Hematopoietic multipotent progenitor cell treated with erythropoietin and hydrocortisone succinate and interleukin-3 and kit ligand, for 15 days (in vitro differentiated cells): ENCODE data around the gene MCTP1.

ENCODE experiments used
- DNase-seq: peaks from one replicate; pipeline ENCODE4 v3.0.0-alpha.2; 2015; ENCODE audit warnings: low spot score

MCTP1 gene

GRCh38 chr5:94811331-94811730 is 473.6 kb downstream of the MCTP1 start:
- no peak for DNase-seq

DNA sequence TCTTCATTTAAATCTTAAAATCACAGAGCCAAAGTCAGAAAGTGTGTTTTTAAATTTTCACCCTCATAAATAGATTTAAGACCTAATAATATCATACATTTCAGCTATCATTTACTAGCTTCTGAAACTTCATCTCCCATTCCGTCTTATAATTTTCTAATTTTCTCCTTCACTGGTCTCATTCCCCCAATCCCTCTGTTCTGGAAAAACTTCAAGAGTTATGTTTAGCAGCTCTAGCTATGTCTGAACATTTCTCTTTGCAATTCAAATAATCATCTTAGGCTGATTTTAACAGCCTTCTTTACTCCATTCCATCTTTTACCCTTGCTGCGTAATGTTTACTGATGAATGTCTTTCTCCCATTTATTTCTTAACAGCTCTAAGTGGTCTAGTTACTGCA is 474.0 kb downstream of the MCTP1 start:
- no peak for DNase-seq

- DNase-seq: no peak
Observed at GRCh38 chr5:94810281-94810680, 474.6 kb downstream of the MCTP1 start.

DNA sequence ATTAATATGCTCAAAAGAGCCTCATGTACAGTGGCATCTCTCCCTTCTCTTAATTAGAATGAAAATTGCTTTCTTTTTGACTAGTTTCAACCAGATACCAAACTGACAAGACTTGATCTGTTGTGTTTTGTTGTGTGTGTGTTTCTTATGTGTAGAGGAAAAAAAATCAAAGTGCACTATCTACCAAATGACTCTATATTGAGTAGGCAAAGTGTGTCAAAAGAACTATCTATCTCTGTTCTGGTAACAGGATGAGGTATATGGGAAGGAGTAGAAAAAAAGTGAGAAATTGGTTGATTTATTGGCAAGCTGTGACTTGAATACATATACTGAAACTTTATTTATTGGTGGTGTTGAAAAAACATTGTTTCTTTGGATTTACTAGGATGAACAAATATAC is 476.4 kb downstream of the MCTP1 start:
- DNase-seq: no peak

DNA sequence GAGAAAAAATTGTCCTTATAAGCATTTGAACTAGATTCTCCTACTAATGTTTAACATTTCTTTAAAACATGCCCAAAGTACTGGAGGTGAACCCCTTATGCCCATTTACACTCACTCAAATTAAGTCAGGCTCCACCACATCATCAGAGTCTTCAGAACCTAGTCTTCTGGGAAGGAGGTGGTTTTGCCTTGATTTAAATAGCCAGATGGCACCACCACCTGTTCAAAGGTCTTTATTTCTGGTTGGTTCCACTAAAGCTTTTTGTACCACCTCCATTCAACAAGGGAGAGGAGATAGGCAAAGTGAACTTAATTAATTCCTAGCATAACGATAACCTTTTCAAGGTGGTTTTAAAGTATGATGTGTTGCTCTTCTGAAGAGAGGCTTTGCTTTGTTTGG is 476.9 kb downstream of the MCTP1 start:
- DNase-seq: no peak

DNA sequence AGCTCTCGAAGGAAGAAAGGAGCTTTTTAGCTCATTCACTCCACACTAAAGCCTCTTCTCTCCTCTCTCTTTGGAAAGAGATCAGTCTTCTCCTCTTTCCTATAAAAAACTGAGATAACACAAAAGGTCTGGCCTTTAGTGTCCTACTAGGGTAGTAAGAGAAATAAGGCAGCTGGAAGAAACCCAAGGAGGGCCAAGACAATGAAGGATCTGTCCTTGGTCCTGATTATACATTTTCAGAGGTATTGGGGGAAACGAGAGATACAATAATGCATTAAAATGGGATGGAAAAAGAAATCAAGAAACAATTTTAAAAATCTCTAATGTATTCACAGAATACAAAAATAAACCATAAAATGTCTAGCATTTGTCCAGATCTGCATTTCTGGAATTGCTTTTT is 482.4 kb downstream of the MCTP1 start:
- DNase-seq: no peak

- no peak for DNase-seq
Observed at GRCh38 chr5:94796586-94796985, 488.3 kb downstream of the MCTP1 start.

GRCh38 chr5:94793816-94794198 is 491.1 kb downstream of the MCTP1 start:
- no peak for DNase-seq

- DNase-seq: no peak
Observed at GRCh38 chr5:94793113-94793815, 491.6 kb downstream of the MCTP1 start.

DNA sequence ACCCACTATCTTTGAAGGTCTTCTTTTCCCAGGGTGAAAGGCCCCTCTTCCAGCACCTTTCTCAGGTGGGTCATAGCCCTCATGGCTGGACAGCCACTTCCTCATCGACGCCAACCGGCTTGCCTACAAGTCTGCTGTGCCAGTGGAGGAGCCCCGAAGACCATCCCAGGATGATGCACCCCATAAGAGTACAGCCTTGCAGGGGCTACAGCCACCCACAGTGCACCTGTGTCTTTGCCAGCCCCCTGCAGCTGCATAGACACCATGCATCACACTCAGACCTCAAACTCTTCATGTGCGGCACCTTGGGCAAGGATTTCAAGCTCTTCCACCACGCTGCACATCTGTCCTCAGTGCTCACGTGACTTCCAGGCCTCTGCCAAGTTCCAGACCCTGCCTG is 493.1 kb downstream of the MCTP1 start:
- no peak for DNase-seq

DNA sequence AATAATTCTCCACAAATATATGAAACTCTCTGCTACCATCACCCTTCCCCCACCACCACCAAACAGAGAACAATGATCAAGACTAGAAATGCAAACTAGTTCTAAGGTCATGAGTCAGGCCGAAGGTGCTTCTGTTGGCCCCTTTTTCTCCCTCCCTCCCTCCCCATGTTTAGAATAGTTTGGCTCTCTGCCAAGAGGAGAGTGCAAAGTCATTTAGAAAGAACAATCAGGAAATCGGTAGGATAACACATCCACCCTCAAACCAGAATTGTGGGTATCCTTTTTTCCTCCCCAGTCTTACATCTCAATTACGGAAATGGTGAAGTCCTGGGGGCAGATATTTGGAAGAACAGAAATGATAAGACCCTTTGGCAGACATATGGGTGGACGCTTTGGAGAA is 496.4 kb downstream of the MCTP1 start:
- no peak for DNase-seq

DNA sequence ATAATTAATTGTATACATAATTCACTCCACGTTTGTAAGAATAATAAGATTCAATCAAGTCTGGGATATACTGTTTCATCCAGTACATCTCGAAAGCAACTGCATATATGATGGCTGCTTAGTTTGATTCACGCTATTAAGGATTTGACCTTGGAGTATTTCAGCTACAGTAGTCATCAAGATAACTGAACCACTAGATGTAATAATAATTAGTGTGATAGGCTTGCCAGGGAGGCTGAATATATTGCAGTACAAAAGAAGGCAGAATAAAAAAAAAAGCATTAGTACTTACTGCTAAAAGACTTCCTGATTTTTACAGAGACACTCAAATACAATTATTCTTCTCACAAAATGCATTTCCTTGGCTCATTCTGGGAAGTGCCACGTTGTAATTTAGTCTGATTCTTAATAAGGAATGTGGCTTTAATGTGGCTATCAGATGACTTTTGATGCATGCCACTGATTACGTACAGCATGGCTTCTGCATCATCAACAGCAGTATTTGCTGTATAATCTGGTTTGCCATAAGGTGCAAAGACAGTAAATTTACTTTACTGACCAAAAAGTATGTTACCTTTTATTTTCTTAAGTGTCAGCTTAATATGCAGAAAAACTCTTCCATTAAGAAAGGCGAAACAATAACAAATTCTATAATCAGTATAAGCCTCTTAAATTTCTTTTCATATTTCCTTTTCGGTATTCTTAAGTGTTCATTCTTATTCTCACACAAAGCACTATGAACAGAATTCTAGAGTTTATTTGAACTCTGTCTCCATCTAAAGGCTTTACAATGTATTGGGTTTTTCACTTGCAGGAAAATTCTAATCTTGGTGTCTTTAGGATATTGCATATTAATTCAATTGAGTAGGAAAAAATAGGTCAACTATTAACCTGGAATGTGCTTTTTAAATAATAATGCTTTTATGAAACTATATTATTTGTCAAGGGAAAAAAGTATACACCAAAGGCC is 500.1 kb downstream of the MCTP1 start:
- DNase-seq: no peak

- no peak for DNase-seq
Observed at GRCh38 chr5:94782383-94782782, 502.5 kb downstream of the MCTP1 start.

- DNase-seq: no peak
Observed at GRCh38 chr5:94779684-94780083, 505.2 kb downstream of the MCTP1 start.

DNA sequence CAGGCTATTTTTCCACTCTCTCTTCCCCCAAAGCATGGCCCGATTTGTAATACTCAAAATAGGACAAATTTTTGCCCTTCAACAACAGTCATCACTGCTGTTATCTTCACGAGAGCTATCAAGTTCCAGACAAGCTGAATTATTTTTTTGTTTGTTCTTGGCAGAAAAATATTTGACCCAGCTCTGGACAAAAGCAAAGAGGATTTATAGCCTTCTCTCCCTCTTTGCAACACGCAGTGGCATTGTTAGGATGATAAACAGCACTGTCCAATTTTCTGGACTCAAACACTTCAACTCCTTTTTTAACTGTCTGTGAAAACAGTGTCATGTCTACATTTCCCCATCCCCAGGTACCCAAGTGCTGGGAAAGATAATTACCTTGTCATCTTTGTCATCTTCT is 506.2 kb downstream of the MCTP1 start:
- DNase-seq: no peak

GRCh38 chr5:94778299-94778698 is 506.6 kb downstream of the MCTP1 start:
- DNase-seq: no peak

- DNase-seq: no peak
Observed at GRCh38 chr5:94777056-94777880, 507.6 kb downstream of the MCTP1 start.

- DNase-seq: no peak
Observed at GRCh38 chr5:94776167-94776566, 508.7 kb downstream of the MCTP1 start.

DNA sequence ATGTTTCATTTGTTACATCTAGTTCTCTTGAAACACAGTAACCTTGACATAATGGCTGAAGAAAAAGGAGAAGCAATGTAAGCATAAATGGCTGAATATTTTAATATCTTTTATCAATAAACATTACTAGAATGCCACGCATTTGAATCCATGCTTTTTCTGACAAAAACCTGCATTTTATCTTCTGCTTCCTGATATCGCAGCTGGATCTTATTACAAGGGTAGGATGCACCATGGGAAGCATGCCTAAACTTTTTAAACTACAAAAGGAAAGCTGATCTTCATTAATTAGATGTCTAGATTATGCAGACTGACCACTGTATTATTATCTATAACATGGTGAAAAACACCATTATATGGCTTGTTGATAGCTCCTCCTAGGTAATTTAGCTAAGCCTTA is 509.8 kb downstream of the MCTP1 start:
- no peak for DNase-seq

GRCh38 chr5:94771742-94772141 is 513.2 kb downstream of the MCTP1 start:
- no peak for DNase-seq

DNA sequence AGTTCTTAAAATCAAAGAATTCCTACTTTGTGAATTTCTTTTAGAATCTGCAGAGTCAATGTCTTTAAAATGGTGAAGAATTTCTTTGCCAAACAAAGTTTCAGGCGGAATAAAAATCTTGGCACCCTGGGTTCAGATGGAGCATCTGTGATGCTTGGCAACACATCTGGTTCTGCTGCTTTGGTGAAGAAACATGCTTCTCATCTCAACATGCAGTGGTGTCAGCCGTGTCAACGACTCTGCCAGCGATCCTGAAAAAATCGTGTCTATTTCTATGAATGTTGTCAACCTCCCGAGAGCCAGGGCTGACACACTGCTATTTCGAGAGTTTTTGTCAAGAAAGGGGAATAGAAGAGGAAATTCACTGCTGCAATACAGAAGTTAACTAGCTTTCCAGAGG is 514.9 kb downstream of the MCTP1 start:
- DNase-seq: no peak

DNA sequence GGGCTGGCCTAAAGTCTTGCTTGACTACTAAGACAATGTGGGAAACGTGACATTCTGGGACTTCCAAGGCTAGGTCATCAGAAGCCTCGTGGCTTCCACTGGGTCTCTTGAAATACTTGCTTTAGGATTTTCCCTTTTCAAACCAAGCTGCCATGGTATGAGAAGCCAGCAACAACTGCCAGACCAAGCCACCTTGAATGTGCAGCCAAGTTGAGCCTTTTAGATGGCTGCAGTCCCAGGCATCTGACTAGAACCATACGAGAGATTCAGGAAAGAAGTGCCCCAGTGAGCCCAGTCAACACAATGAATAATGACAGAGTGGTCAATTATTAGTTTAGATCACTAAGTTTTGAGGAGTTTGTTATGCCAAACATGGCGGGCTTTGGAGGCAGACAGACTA is 523.1 kb downstream of the MCTP1 start:
- no peak for DNase-seq

GRCh38 chr5:94761055-94761454 is 523.8 kb downstream of the MCTP1 start:
- DNase-seq: no peak
